Measurements from ENCODE around the gene SLC44A1. TPM values are rescaled to one million over a fixed set of nuclear protein-coding genes. Genes with fewer than 3 reads are reported as not detected.

SLC44A1 gene
- 10 to 100 TPM in 3 of 4 donors, 1 to 10 TPM in 1; 7.8 to 70.0 (median 16.0) TPM for polyA plus RNA-seq
- long read RNA-seq, donor 1, full-length matches to known transcripts, result 16 of 63 reads
- long read RNA-seq, donor 1, partial matches to known transcripts, result 47 of 63 reads
- long read RNA-seq, donor 1, other reads (novel, unspliced or antisense), result 0 of 63 reads
- long read RNA-seq, donor 2, full-length matches to known transcripts, result 5 of 5 reads
- long read RNA-seq, donor 2, partial matches to known transcripts, result 0 of 5 reads
- long read RNA-seq, donor 2, other reads (novel, unspliced or antisense), result 0 of 5 reads
- long read RNA-seq, donor 3, full-length matches to known transcripts, result 1 of 8 reads
- long read RNA-seq, donor 3, partial matches to known transcripts, result 7 of 8 reads
- long read RNA-seq, donor 3, other reads (novel, unspliced or antisense), result 0 of 8 reads
- long read RNA-seq, donor 4, result 0 reads
- long read RNA-seq, donor 5, partial matches to known transcripts, result 5 of 5 reads
- long read RNA-seq, donor 5, other reads (novel, unspliced or antisense), result 0 of 5 reads
- long read RNA-seq, donor 6, full-length matches to known transcripts, result 2 of 59 reads
- long read RNA-seq, donor 6, partial matches to known transcripts, result 57 of 59 reads
- long read RNA-seq, donor 6, other reads (novel, unspliced or antisense), result 0 of 59 reads
- long read RNA-seq, donor 7, full-length matches to known transcripts, result 3 of 3 reads
- long read RNA-seq, donor 7, partial matches to known transcripts, result 0 of 3 reads
- long read RNA-seq, donor 7, other reads (novel, unspliced or antisense), result 0 of 3 reads
- long read RNA-seq, donor 8, result 0 reads
- long read RNA-seq, donor 9, full-length matches to known transcripts, result 1 of 1 reads
- long read RNA-seq, donor 9, partial matches to known transcripts, result 0 of 1 reads
- long read RNA-seq, donor 9, other reads (novel, unspliced or antisense), result 0 of 1 reads
- long read RNA-seq, donor 10, full-length matches to known transcripts, result 12 of 93 reads
- long read RNA-seq, donor 10, partial matches to known transcripts, result 81 of 93 reads
- long read RNA-seq, donor 10, other reads (novel, unspliced or antisense), result 0 of 93 reads

DNA sequence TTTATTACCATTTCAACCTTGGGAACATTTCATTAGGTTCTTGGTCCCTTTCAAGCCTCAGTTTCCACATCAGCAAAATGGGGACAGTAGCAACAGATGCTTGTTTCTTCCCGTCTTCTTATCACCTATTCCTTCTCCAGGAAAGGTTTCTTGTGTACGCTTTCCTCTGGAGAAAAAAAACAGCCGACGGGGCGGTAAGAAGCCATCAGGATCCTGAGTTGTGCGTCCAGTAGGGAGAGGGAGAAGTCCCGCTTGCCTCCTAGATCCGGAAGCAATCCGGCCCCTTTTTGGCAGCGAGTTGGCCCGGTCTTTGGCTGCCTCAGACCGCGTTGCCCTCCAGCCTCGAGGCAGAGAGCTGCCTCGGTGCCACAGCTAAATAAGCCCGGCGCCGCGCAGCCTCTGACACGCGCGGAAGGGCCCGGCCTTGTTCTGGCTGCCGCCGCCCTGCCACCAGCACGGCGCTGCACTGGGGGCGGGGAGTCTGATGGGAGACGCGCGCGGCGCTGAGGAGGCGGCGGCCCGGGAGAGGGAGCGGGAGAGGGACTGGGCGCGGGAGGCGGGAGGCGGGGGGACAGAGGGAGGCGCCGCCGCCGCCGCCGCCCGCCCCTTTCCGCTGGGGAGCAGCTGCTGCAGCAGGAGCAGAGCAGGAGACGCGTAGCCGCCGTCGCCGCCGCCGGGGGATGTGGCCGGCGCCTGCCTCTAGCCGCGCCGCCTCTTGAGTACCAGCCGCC lies at the start of gene SLC44A1:
Gene SLC44A1, plus strand, starts transcription at position 649 of the 731 bp plus-strand sequence. CDS start 218 bp downstream, outside the sequence.
- Histone ChIP-seq H3K4me1 (ENCODE audit: control insufficient read depth in 3 of 3, insufficient read depth in 2 of 3, low read depth in 1 of 3, low read length in 2 of 3) (peaks cover 0 to 12% (median 5%) of the 10 kb centered on the region in 3 donors), H3K27ac (ENCODE audit: low read depth in 1 of 3, low read length in 2 of 3) (peak within 1 kb of the TSS; percentile 81 to 98 (median 90)), H3K36me3 (ENCODE audit: control insufficient read depth in 3 of 3, insufficient read depth in 2 of 3, low read depth in 1 of 3, low read length in 3 of 3) (no peaks in the 10 kb centered on the region), H3K9me3 (ENCODE audit: control insufficient read depth in 2 of 2, insufficient read depth in 1 of 2, low read depth in 1 of 2, low read length in 1 of 2) (no peaks in the 10 kb centered on the region), H3K4me3 (ENCODE audit: low read depth in 1 of 3, low read length in 3 of 3) (peak within 1 kb of the TSS; percentile 78 to 93 (median 91)), H3K27me3 (ENCODE audit: control insufficient read depth in 3 of 3, insufficient read depth in 3 of 3, low read length in 3 of 3) (no peaks in the 10 kb centered on the region)
- DNase-seq, result peak; percentile 97 to 99
- WGBS, 3 donors, result 1 to 2% (median 1%) methylated on average over 23 to 63 of the region's 63 CpGs
- no peak for FAIRE-seq

- Histone ChIP-seq H3K4me1 (ENCODE audit: control insufficient read depth in 3 of 3, insufficient read depth in 2 of 3, low read depth in 1 of 3, low read length in 2 of 3) (no peaks in the 10 kb centered on the region), H3K4me3 (ENCODE audit: low read depth in 1 of 3, low read length in 3 of 3) (no peak overlapping the region), H3K27me3 (ENCODE audit: control insufficient read depth in 3 of 3, insufficient read depth in 3 of 3, low read length in 3 of 3) (no peaks in the 10 kb centered on the region), H3K9me3 (ENCODE audit: control insufficient read depth in 2 of 2, insufficient read depth in 1 of 2, low read depth in 1 of 2, low read length in 1 of 2) (no peaks in the 10 kb centered on the region), H3K27ac (ENCODE audit: low read depth in 1 of 3, low read length in 2 of 3) (no peak overlapping the region), H3K36me3 (ENCODE audit: control insufficient read depth in 3 of 3, insufficient read depth in 2 of 3, low read depth in 1 of 3, low read length in 3 of 3) (no peaks in the 10 kb centered on the region)
- FAIRE-seq, result no peak
- DNase-seq, result no peak
- 65 to 80% (median 80%) methylated on average over 2 of the region's 2 CpGs for WGBS, 3 donors
These were observed 49.2 kb upstream of the SLC44A1 start for GRCh38 chr9:105195259-105195658.

DNA sequence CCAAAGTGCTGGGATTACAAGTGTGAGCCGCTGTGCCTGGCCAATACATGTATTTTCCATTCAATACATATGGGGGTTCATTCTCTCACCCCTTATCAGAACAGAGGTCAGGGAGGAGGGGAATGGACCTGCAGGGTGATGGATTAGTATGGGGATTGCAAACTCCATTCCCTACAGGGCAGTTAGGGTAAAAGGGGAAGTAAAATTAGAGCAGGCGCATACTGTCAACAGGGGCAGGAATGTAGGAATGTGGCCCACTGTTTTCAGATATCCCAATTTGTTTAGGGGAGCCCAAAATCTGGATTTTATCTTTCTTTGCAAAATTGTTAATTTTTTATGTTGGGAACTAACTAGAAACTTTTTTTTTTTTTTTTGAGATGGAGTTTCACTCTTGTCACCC lies 46.4 kb upstream of the SLC44A1 start:
- Histone ChIP-seq H3K36me3 (ENCODE audit: control insufficient read depth in 3 of 3, insufficient read depth in 2 of 3, low read depth in 1 of 3, low read length in 3 of 3) (no peaks in the 10 kb centered on the region), H3K27me3 (ENCODE audit: control insufficient read depth in 3 of 3, insufficient read depth in 3 of 3, low read length in 3 of 3) (no peaks in the 10 kb centered on the region), H3K27ac (ENCODE audit: low read depth in 1 of 3, low read length in 2 of 3) (no peak overlapping the region), H3K9me3 (ENCODE audit: control insufficient read depth in 2 of 2, insufficient read depth in 1 of 2, low read depth in 1 of 2, low read length in 1 of 2) (no peaks in the 10 kb centered on the region), H3K4me1 (ENCODE audit: control insufficient read depth in 3 of 3, insufficient read depth in 2 of 3, low read depth in 1 of 3, low read length in 2 of 3) (no peaks in the 10 kb centered on the region), H3K4me3 (ENCODE audit: low read depth in 1 of 3, low read length in 3 of 3) (no peak overlapping the region)
- FAIRE-seq, result no peak
- WGBS, 3 donors, result 95 to 100% (median 98%) methylated on average over 2 of the region's 2 CpGs
- no peak for DNase-seq

DNA sequence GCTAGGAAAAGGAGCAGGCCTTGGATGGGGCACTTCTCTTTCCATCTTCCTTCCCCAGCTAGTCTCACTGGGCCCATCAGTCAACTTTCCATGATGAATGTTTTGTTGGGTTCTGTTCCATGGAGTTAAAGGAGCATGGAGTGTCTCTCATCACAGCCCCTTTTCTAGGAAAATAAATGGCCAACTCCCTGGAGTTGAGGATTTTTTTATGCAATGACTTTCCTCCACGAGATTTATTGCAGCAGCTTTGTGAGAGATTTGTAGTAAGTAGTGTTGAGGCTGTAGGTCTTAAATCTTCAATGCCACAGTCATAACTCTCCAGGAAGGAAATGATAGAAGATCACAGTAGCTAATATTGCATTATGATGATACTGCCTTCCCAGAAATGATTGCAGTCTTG lies 45.6 kb upstream of the SLC44A1 start:
- no peak for DNase-seq
- Histone ChIP-seq H3K9me3 (ENCODE audit: control insufficient read depth in 2 of 2, insufficient read depth in 1 of 2, low read depth in 1 of 2, low read length in 1 of 2) (no peaks in the 10 kb centered on the region), H3K4me1 (ENCODE audit: control insufficient read depth in 3 of 3, insufficient read depth in 2 of 3, low read depth in 1 of 3, low read length in 2 of 3) (no peaks in the 10 kb centered on the region), H3K27me3 (ENCODE audit: control insufficient read depth in 3 of 3, insufficient read depth in 3 of 3, low read length in 3 of 3) (no peaks in the 10 kb centered on the region), H3K27ac (ENCODE audit: low read depth in 1 of 3, low read length in 2 of 3) (no peak overlapping the region), H3K36me3 (ENCODE audit: control insufficient read depth in 3 of 3, insufficient read depth in 2 of 3, low read depth in 1 of 3, low read length in 3 of 3) (no peaks in the 10 kb centered on the region), H3K4me3 (ENCODE audit: low read depth in 1 of 3, low read length in 3 of 3) (no peak overlapping the region)
- no peak for FAIRE-seq
- 43 to 54% (median 52%) methylated on average over 1 of the region's 1 CpG for WGBS, 3 donors

DNA sequence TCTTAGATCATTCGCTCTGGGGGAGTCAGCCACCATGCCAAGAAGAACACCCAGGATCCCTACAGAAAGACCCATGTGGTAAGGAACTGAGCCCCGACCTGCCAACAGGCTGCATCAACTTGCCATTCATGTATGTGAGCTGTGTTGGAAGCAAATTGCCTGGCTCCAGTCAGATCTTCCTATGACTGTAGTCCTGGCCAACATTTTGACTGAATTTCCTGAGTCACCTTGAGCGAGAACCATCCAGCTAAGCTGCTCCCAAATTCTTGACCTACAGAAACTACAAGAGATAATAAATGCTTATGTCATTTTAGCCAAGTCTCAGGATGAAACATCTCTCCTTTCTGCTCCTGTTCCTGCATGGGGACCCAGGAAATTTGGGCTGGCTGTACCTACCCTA lies 40.0 kb upstream of the SLC44A1 start:
- H3K27ac ChIP-seq (ENCODE audit: low read depth in 1 of 3, low read length in 2 of 3), result no peak overlapping the region
- no peaks in the 10 kb centered on the region for H3K9me3 ChIP-seq (ENCODE audit: control insufficient read depth in 2 of 2, insufficient read depth in 1 of 2, low read depth in 1 of 2, low read length in 1 of 2)
- no peaks in the 10 kb centered on the region for H3K27me3 ChIP-seq (ENCODE audit: control insufficient read depth in 3 of 3, insufficient read depth in 3 of 3, low read length in 3 of 3)
- peaks cover 0 to 5% (median 0%) of the 10 kb centered on the region in 3 donors for H3K4me1 ChIP-seq (ENCODE audit: control insufficient read depth in 3 of 3, insufficient read depth in 2 of 3, low read depth in 1 of 3, low read length in 2 of 3)
- no peaks in the 10 kb centered on the region for H3K36me3 ChIP-seq (ENCODE audit: control insufficient read depth in 3 of 3, insufficient read depth in 2 of 3, low read depth in 1 of 3, low read length in 3 of 3)
- 91 to 98% (median 93%) methylated on average over 3 of the region's 3 CpGs for WGBS, 3 donors
- FAIRE-seq (no peak), DNase-seq (no peak)
- H3K4me3 ChIP-seq (ENCODE audit: low read depth in 1 of 3, low read length in 3 of 3), result no peak overlapping the region

DNA sequence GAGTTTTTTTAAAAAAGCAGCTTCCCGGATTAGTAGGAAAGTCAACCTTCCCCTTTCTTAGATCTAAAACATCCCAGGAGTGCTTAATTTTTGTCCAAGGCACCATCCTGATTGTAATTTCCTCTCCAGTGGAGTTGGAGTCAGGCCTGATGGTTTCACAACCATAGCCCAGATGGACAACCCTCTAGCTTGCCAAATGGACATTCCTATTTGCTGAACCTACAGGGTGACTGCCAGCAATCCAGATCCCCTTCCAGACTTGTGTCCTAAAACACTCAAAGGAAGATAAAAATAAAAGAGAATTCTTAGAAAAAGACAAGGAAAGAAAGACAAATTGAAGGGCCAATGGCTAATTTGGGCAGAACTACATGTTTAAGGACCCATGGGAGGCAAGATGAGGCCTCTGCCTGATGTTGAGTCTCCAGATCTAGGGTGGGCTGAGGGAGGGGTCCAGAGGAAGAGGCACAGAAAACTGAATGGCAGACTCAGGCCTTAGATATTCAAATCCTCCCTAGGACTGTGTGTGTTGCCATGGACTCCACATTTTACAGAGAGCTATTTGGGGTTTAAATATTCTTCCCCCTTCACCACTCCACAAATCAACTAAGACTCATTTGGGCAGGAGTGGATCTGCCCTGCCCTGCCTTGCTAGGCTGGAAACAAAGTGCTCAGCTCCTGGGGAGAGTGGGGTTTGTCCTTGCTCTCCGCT lies 38.5 kb upstream of the SLC44A1 start:
- Histone ChIP-seq H3K27me3 (ENCODE audit: control insufficient read depth in 3 of 3, insufficient read depth in 3 of 3, low read length in 3 of 3) (no peaks in the 10 kb centered on the region), H3K27ac (ENCODE audit: low read depth in 1 of 3, low read length in 2 of 3) (peak overlapping the region in 1 of 3 donors; percentile 66), H3K4me1 (ENCODE audit: control insufficient read depth in 3 of 3, insufficient read depth in 2 of 3, low read depth in 1 of 3, low read length in 2 of 3) (peaks cover 0 to 5% (median 0%) of the 10 kb centered on the region in 3 donors), H3K36me3 (ENCODE audit: control insufficient read depth in 3 of 3, insufficient read depth in 2 of 3, low read depth in 1 of 3, low read length in 3 of 3) (no peaks in the 10 kb centered on the region), H3K9me3 (ENCODE audit: control insufficient read depth in 2 of 2, insufficient read depth in 1 of 2, low read depth in 1 of 2, low read length in 1 of 2) (no peaks in the 10 kb centered on the region), H3K4me3 (ENCODE audit: low read depth in 1 of 3, low read length in 3 of 3) (no peak overlapping the region)
- FAIRE-seq (no peak), DNase-seq (no peak)
- 73 to 96% (median 95%) methylated on average over 2 of the region's 2 CpGs for WGBS, 3 donors

DNA sequence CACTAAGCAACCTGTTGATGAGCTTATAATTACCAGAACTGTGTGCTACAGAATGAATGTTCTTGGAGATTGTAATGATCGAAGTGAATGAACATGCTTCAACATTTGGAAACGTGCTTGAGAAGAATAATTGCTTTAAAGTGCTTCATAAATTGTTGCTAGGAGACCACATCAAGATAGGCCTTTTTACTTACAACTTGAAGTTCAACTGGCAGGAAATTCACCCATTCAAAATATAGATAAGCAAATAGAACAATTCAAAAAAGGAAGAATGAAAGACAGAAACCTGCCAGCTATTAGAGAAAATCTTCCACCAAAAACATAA lies 38.0 kb upstream of the SLC44A1 start:
- H3K4me1 ChIP-seq (ENCODE audit: control insufficient read depth in 3 of 3, insufficient read depth in 2 of 3, low read depth in 1 of 3, low read length in 2 of 3), result peaks cover 0 to 5% (median 0%) of the 10 kb centered on the region in 3 donors
- no peaks in the 10 kb centered on the region for H3K9me3 ChIP-seq (ENCODE audit: control insufficient read depth in 2 of 2, insufficient read depth in 1 of 2, low read depth in 1 of 2, low read length in 1 of 2)
- peak overlapping the region in 1 of 3 donors; percentile 66 for H3K27ac ChIP-seq (ENCODE audit: low read depth in 1 of 3, low read length in 2 of 3)
- no peak for FAIRE-seq
- no peaks in the 10 kb centered on the region for H3K36me3 ChIP-seq (ENCODE audit: control insufficient read depth in 3 of 3, insufficient read depth in 2 of 3, low read depth in 1 of 3, low read length in 3 of 3)
- no peaks in the 10 kb centered on the region for H3K27me3 ChIP-seq (ENCODE audit: control insufficient read depth in 3 of 3, insufficient read depth in 3 of 3, low read length in 3 of 3)
- DNase-seq, result no peak
- WGBS, 3 donors, result 34 to 46% (median 40%) methylated on average over 2 of the region's 2 CpGs
- H3K4me3 ChIP-seq (ENCODE audit: low read depth in 1 of 3, low read length in 3 of 3), result no peak overlapping the region
